HG03064 (cell line): ENCODE data around the gene ACSS3.

Experiments
- ATAC-seq: cut with Tn5 transposase; IDR thresholded peaks from one replicate; pipeline ENCODE4 v1.9.1; 2021; ENCODE audit warnings: low read depth; ENCODE audit not compliant: unreplicated experiment

The ACSS3 gene

GRCh38 chr12:81274637-81275529 lies 197.0 kb downstream of the ACSS3 start:
- no peak for ATAC-seq

GRCh38 chr12:81284137-81284536 lies 206.3 kb downstream of the ACSS3 start:
- no peak for ATAC-seq

- ATAC-seq: no peak
Measured at GRCh38 chr12:81288651-81289050, 210.8 kb downstream of the ACSS3 start.

DNA sequence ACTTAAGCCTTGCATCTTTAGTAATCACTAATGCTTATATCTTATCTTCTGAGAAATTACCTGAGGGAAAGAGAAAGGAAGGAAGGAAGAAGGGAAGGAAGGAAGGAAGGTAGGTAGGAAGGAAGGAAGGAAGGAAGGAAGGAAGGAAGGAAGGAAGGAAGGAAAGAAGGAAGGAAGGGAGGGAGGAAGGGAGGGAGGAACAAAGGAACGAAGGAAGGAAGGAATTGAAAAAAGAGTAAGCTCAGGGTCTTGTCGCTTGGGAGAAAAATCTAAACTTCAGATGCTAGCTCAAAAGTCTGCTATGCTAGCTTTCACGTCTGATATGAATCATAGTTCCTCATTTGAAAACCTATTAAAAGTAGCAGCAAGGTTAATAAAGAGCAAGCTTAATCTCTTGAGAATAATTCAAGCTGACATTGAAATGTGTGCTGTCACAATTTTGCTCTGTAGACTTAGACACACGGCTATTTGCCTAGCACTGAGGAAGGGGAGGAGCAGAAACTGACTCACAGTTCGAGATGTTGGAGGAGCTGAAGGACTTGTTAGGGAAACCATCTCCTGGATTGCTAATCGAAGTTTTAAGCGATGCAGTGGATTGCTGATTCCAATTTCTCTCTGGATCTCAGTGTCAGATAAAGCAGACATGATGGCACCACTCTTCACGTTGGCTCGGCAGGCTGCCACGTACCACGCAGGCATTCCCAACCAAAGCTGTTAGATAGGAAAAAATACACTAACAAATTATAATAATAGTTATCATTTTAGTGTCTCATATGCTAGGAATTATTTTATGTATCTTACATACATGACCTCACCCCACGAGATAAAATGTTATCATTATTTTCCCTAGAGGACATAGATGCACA lies 216.7 kb downstream of the ACSS3 start:
- ATAC-seq: no peak

DNA sequence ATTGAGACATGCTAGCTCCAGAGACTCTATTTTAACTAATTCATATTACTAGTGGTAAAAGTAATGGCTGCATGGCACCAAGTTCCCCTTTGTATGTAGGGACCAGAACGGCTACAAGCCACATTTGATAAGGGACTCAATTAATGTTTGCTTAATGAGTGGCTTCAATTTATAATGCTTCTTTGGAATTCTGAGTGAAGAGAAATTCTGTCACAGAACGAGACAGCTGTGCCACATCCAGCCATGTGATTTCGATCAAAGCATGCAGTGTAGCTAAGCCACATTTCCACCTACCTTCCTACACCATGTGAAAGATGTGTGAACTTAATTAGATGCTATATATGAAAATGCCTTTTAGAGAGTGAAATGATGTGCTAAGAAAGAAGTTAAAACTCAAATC lies 217.4 kb downstream of the ACSS3 start:
- no peak for ATAC-seq

- ATAC-seq: no peak
Measured at GRCh38 chr12:81296556-81297305, 218.9 kb downstream of the ACSS3 start.

DNA sequence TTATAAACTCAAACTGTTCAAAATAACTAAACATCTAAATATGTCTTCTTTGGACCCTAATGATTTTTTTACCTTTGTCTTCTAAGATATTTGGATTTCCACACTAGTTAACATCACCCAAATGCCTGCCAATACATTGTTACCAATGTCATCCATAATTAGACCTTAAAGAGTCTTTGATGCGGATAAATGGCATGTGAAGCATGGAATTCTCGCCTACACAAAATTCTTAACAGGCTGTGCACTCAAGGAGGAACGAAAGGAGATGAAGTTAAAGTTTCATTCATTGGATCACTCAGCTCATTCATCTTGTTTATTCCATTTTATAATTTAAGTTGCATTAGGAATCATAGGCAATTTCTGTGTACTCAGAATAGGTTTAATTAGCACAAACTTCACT lies 219.7 kb downstream of the ACSS3 start:
- no peak for ATAC-seq

GRCh38 chr12:81300454-81300853 lies 222.6 kb downstream of the ACSS3 start:
- no peak for ATAC-seq

DNA sequence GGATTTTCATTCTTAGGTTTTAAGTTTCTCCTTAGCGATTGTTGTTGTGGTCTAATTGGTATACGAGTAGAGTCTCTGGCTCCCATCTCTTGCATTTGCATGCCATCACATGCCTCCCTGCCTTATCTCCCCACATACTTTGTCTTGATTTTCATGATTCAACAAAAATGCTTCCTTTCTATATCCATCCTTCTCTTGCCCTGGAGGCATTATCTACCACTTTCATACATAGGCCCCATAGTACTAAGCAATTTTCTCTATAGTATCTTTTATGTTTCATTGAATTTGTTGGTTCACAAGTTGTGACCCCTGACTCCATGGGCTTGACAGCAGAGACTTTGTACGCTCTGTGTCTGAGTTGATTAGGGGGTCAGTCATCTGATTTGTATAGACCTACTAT lies 226.1 kb downstream of the ACSS3 start:
- no peak for ATAC-seq
